NCI-H1930 (cell line): ENCODE results near the gene HIF1A.
"Not testable (repeated sequence)": the region's sequence is repeated elsewhere in the genome, so short reads cannot be mapped to it uniquely, and the experiment has no call there.

Experiments
- DNase-seq, 2 experiments: peaks; one replicate each; lab custom pipeline; 2025; lab: John Stamatoyannopoulos, UW

The HIF1A gene

DNA sequence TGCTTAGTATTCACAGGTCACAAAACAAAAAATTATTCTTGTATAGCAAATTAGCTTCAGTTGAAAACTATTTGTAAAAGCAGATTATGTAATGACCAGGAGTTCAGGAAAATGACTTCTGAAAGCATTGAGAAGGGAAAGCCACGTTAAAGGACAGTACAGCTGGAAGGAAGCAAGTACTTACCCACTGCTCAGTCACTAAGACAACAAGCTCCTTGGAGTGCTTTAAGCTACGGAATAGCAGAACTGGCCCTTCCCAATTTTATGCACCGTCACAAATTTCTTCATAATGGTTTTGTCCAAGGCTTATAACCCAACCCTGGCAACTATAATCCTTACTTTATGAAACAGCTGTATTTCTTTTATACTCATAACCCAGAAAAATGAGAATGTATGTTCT lies 54.0 kb downstream of the HIF1A start:
- DNase-seq, result no peak

GRCh38 chr14:61749867-61750266 lies 54.6 kb downstream of the HIF1A start:
- DNase-seq, result no peak

- no peak for DNase-seq
Measured at GRCh38 chr14:61750708-61751474, 55.6 kb downstream of the HIF1A start.

- no peak for DNase-seq
Measured at GRCh38 chr14:61751475-61751989, 56.2 kb downstream of the HIF1A start.

GRCh38 chr14:61752626-61753025 lies 57.3 kb downstream of the HIF1A start:
- no peak for DNase-seq

DNA sequence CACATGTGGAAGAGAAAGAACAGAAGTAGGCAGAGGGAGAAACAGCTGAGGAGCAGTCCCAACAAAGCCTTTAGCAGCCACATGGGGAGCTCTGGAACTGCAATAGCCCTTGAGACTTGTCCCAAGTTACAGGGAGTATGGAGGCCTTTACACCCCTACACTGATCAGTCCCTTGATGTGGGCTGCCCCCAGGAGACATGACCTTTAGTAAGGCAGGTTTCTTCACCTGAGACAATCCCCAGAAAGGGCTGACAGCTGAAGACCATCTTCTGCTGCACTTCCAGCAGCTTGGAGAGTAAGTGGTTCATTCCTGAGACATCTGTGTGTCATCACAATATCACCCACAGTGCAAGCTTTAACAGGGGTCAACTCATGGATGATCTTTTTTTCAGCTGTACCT lies 58.3 kb downstream of the HIF1A start:
- no peak for DNase-seq

DNA sequence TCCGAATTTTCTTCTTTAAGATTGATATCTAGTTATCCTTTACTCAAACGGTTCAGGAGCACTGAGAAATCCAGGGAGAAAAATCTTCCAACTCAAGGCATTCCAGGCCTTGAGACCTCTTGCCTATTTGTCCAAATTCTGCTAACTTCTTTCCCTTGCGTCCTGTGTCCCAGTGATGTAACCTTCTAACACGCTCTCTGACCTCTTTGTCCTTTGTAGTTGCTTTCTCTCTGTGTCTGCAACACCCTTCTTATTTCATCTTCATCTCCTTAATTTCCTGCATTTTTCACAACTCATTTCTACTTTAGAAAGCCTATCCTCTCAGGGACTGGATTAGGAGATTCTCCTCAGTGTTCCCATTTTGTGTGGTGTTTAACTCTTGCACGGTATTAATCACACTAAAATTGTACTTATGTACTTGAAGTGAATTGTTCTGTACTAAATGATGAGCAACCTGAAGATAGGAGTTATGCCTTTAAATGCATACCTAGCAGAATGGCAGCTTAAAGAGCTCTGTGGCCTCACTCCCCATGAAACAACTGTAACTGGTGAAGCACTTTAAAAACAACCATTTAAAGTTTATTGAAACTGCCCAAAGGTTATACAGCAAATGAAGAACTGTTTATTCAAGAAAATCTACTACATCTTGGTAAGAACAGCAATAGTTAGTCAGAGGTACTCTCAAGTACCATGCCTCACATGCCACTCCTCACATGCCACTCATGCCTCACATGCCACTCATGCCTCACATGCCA lies 59.5 kb downstream of the HIF1A start:
- DNase-seq, result no peak

- not testable (repeated sequence) for DNase-seq
Measured at GRCh38 chr14:61755382-61755742, 60.0 kb downstream of the HIF1A start.

DNA sequence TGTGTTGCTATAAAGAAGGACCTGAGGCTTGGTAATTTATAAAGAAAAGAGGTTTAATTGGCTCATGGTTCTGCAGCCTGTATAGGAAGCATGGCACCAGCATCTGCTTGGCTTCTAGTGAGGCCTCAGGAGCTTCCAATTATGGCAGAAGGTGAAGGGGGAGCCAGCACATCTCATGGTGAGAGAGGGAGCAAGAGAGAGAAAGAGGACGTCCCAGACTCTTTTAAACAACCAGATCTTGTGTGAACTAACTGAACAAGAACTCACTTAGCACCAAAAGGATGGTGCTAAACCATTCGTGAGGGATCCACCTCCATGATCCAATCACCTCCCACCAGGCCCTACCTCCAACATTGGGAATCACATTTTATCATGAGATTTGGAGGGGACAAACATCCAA lies 60.8 kb downstream of the HIF1A start:
- no peak for DNase-seq

- no peak for DNase-seq
Measured at GRCh38 chr14:61759878-61760277, 64.6 kb downstream of the HIF1A start.

GRCh38 chr14:61761557-61761956 lies 66.2 kb downstream of the HIF1A start:
- DNase-seq, result no peak

DNA sequence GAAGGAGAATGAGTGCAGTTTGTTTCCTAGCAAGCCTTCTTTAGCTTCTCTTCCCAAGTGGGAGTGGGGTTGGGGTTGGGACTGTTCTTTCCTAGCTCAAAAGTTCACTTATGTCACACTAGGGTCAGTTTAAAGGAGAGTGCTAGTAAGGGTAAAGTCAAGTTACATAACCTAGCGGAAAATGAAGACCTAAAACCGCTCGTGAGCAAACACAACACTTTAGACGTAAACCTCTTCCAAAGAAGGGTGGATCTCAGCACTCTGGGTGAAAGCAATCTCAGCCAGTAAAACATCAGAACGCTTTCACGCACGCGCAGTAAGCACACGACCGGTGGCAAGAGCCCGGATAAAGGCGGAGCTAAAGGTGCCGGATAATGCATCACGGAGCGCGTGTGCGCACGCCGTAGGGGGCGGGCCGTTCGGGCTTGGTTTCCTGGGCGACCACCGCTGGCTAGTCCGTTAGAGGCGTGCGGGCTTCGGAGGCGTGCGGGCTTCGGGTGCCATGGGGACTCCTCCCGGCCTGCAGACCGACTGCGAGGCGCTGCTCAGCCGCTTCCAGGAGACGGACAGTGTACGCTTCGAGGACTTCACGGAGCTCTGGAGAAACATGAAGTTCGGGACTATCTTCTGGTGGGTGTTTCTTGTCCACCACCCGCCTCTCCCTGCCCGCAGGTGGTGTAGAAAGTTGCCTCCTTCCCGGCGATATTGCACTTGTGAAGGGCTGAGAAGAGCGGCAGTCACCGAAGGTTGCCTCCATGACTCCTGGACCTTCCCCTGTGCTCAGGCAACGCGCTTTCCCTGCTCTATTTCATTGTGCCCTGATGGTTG lies 66.9 kb downstream of the HIF1A start, which contains the start of gene SNAPC1:
TSS of gene SNAPC1 (plus strand) at position 462 of the 828 bp plus-strand sequence. CDS start at position 503, 41 bp downstream.
- DNase-seq, result peak; percentile 95 to 98

DNA sequence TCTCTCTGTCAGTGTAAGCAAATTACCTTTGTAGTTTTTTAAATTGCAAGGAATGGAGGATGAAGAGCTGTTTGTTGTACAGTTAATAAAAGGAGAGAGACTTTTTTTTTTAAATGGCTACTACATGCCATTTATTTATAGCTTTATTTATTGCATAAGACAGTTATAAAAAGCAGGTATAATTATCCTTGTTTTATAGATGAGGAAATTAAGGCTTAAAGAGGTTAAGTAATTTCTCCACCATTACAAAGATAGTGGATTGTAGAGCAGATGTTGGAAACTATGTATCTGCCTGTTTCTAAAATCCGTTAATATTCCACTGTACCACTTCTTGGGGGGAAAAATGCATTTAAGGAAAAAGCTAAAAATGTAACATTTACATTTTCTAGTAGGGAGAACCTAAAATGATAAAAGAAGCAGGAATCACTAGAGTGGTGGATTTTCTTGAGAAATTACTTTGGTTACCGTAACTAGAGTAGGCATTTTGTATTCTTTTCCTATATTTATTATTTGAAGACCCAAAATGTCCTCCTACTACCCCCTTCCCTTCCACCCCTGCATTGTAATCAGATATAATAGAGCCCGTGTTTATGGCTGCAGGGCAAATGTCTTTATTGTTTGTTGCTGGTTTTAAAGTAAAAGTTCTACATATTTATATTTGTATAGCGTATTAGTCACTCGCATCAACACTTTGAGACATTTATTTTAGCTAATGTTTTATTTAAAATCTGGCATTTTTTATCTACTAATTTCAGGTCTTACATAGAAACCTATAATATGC lies 69.2 kb downstream of the HIF1A start:
- DNase-seq, result no peak

DNA sequence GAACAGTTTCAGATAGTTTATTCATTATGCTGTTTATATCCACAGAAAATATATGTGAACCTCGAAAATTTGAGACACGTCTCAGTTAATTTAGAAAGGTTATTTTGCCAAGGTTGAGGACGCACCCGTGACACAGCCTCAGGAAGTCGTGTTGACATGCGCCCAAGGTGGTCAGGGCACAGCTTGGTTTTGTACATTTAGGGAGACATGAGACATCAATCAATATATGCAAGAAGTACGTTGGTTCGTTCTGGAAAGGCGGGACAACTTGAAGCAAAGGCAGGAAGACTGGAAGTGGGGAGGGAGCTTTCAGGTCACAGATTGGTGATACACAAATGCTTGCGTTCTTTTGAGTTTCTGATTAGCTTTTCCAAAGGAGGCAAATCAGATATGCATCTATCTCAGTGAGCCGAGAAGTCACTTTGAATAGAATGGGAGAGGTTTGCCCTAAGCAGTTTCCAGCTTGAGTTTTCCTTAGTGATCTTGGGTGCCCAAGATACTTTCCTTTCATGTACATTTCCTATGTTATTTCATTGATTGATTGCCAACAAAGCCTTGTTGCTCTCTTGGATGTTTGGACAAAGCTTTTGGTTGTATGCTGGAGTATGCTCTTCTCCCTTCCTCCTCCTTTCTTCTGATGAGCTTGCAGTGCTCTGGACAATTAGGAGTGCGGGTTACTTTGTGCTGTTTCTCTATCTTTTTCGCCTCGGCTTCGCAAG lies 70.1 kb downstream of the HIF1A start:
- no peak for DNase-seq

DNA sequence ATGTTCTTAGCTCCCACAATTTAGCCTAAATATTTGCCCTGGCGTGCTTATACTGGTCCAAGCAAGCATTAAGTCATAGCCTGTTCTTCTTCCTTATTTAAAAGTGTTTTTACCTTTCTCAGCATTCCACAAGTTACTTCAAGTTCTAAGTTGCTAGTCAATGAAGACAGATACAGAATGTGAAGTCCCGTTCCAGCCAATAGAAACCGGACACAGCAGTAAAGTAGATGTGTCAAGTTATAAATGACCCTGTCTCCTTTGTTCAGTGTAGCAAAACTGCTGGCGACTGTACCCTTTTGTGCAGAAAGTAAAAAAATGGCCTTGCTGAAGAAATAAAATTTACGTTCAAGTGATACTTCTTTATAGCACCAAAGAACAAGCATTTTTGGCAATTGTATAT lies 70.8 kb downstream of the HIF1A start:
- no peak for DNase-seq

- no peak for DNase-seq
Measured at GRCh38 chr14:61768240-61768639, 72.9 kb downstream of the HIF1A start.

DNA sequence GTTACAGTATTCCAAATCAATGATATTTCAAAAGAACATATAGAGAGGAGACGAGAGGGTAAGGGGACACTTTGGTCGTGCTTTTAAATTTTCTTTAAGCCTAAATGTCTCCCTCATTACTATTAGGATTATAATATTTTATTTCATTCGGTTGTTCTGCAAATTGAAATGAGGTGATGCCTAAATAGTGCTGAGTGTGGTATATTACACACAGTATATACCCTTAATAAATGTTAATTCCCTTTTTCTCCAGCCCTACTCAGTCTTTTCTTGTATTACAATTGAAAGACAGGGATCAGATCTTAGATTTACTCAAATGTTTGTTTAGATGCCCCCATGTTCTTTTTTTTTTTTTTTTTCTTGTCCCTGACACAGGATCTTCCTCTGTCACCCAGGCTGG lies 74.6 kb downstream of the HIF1A start:
- no peak for DNase-seq

GRCh38 chr14:61774861-61775260 lies 79.5 kb downstream of the HIF1A start:
- DNase-seq, result no peak

- DNase-seq, result no peak
Measured at GRCh38 chr14:61780125-61780524, 84.8 kb downstream of the HIF1A start.

DNA sequence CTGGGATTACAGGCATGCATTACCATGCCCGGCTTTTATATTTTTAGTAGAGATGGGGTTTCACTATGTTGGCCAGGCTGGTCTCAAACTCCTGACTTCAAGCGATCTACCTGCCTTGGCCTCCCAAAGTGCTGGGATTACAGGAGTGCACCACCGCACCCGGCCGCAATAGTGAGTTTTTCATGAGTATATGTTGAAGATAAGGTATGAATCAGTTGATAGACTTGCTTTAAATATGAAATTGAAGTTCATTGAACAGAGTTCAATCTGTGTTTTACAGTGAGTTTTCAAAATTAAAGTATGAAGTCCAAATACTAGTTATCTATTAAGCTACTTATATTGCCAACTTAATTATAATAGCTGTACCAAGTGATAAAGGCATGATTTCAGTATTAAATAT lies 102.0 kb downstream of the HIF1A start:
- DNase-seq, result no peak
